Ovary (tissue), 3 donors: Measurements from ENCODE around the gene ZNF600.

Experiments
- POLR2A ChIP-seq: fragments of 450-650 bp; IDR thresholded peaks from one replicate; pipeline ENCODE4 v1.6.1; 2017; ENCODE audit warnings: antibody characterized with exemption, mild to moderate bottlenecking, moderate library complexity
- TF ChIP-seq, protein P1 (sequence below), 3 donors: fragments of 450-650 bp in 2 of 3; fragments of 200-600 bp in 1 of 3; IDR thresholded peaks; one replicate each; pipeline versions ENCODE4 v1.5.1 to v1.8.0; 2016 to 2022; ENCODE audit warnings: antibody characterized with exemption in 3 of 3, mild to moderate bottlenecking in 1 of 3
- donor health status: DM: no; HTN: no; CAD: no.

DNA sequence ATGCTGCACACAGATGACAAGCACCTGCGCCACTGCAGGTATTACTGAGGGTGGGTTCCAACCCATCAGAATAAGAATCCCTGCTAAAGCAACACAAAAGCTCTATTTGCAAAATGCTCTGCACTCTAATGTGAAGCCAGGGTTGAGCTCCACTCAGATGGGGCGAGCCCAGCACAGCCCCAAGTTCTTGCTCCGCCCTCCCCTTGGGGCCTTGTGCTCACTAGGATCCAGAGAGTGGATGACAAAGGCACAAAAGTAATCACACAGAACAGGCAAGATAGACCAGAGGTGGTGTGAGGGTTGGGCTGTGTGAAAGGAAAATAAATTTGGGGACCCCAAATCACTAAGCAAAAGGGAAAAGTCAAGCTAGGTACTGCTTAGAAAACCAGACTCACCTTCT is 43.5 kb downstream of the ZNF600 start:
- no peak for TF ChIP-seq POLR2A
- TF ChIP-seq, protein P1, sequence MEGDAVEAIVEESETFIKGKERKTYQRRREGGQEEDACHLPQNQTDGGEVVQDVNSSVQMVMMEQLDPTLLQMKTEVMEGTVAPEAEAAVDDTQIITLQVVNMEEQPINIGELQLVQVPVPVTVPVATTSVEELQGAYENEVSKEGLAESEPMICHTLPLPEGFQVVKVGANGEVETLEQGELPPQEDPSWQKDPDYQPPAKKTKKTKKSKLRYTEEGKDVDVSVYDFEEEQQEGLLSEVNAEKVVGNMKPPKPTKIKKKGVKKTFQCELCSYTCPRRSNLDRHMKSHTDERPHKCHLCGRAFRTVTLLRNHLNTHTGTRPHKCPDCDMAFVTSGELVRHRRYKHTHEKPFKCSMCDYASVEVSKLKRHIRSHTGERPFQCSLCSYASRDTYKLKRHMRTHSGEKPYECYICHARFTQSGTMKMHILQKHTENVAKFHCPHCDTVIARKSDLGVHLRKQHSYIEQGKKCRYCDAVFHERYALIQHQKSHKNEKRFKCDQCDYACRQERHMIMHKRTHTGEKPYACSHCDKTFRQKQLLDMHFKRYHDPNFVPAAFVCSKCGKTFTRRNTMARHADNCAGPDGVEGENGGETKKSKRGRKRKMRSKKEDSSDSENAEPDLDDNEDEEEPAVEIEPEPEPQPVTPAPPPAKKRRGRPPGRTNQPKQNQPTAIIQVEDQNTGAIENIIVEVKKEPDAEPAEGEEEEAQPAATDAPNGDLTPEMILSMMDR (IDR thresholded peaks at IDR 0.05), result no peak
